ENCODE results near the gene EIF3J. TPM values are rescaled to one million over a fixed set of nuclear protein-coding genes. Genes with fewer than 3 reads are reported as not detected.

EIF3J gene
- total RNA-seq, 1 donor from 2014 or later = 75.8 TPM

DNA sequence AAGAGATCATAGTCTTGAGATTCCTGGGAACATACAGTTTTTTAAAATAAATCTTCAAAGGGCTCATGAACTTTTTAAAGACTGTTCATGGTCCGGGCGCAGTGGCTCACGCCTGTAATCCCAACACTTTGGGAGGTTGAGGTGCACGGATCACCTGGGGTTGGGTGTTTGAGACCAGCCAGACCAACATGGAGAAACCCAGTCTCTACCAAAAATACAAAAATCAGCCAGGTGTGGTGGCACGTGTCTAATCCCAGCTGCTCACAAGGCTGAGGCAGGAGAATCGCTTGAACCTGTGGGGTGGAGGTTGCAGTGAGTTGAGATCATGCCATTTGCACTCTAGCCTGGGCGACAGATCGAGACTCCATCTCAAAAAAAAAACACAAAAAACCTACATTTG is 41.4 kb upstream of the EIF3J start:
- Mint-ChIP-seq H3K27ac (peak overlapping the region; percentile 52), H3K4me3 (ENCODE audit: low read depth) (no peak overlapping the region), H3K4me1 (ENCODE audit: low read depth) (peaks cover 1% of the 10 kb centered on the region), H3K9me3 (ENCODE audit: low read depth) (no peaks in the 10 kb centered on the region), H3K36me3 (ENCODE audit: insufficient read depth) (peaks cover 11% of the 10 kb centered on the region), H3K27me3 (no peaks in the 10 kb centered on the region)
- DNase-seq (ENCODE audit: low spot score, unreplicated experiment) = no peak
- TF ChIP-seq, protein P1, sequence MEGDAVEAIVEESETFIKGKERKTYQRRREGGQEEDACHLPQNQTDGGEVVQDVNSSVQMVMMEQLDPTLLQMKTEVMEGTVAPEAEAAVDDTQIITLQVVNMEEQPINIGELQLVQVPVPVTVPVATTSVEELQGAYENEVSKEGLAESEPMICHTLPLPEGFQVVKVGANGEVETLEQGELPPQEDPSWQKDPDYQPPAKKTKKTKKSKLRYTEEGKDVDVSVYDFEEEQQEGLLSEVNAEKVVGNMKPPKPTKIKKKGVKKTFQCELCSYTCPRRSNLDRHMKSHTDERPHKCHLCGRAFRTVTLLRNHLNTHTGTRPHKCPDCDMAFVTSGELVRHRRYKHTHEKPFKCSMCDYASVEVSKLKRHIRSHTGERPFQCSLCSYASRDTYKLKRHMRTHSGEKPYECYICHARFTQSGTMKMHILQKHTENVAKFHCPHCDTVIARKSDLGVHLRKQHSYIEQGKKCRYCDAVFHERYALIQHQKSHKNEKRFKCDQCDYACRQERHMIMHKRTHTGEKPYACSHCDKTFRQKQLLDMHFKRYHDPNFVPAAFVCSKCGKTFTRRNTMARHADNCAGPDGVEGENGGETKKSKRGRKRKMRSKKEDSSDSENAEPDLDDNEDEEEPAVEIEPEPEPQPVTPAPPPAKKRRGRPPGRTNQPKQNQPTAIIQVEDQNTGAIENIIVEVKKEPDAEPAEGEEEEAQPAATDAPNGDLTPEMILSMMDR (IDR thresholded peaks at IDR 0.05; ENCODE audit: unreplicated experiment) = no peak

DNA sequence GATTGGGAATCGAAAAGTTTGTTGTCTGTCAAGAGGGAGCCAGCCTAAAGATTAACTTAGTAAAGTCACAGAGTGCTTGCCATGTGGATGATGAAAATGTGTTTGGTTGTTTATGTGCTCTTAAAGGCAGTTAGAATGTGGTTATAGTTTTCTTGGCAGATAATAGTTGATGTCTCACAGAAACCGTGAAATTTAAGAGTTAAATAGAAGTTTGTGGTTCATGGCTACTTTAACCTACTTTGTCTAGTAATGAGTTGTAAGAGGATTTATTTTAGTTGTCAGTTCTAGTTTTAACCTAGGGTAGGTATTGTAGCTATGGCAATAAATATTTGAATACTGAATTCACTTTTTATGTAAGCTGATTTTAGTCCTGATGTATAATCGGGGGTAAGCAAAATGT is 36.4 kb upstream of the EIF3J start:
- TF ChIP-seq, protein P1 (IDR thresholded peaks at IDR 0.05; ENCODE audit: unreplicated experiment) = no peak
- H3K27ac Mint-ChIP-seq = peak overlapping the region; percentile 15

DNA sequence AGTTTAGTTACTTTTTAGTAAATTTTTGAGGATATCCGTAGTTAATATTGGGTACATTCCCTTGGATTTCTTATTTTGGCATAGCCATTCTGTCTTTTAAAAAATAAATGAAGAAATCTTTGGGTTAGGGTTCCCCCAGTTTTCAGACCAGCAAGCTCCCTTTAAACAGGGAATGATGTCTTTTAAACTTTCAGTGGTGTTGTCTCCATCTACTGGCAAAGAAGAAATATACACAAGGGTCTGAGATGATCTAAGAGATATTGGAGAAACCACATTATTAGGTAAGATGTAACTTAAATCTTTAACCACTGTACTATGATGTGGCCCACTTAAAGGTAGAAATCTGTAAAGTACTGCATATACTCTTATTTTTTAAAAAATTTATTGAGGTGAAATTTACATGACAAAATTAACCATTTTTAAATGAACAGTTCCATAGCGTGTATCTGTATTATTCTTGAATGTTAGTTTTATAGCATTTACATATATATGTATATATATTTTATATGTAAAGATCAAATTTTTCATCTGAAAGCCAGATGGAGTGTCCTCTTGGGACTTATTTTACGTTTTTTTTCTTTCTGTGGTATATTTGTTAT is 35.1 kb upstream of the EIF3J start:
- no peak for DNase-seq (ENCODE audit: low spot score, unreplicated experiment)

More for the DNA sequence above, 36.4 kb upstream of the EIF3J start:
- H3K36me3 Mint-ChIP-seq (ENCODE audit: insufficient read depth) = peaks cover 13% of the 10 kb centered on the region
- H3K4me1 Mint-ChIP-seq (ENCODE audit: low read depth) = peaks cover 2% of the 10 kb centered on the region
- H3K27me3 Mint-ChIP-seq = no peaks in the 10 kb centered on the region
- DNase-seq (ENCODE audit: low spot score, unreplicated experiment) = no peak
- no peak overlapping the region for H3K4me3 Mint-ChIP-seq (ENCODE audit: low read depth)
- H3K9me3 Mint-ChIP-seq (ENCODE audit: low read depth) = no peaks in the 10 kb centered on the region

DNA sequence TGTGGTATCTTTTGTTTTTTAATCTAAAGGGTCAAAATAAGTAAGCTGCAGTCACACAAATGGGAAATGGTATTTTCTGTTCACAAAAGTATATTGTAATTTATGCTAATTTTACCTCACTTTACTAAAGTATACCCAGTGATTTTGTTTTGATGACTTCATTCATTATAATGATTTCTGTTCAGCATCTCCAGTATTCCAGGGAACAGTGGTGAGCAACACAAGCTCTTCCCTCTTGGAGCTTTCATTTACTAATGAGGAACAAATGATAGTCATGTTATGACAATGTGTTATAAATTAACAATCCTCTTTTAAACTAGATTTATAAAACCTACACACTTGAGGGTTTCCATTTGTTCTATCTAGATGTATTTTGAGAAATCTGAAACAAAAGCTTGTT is 20.5 kb upstream of the EIF3J start:
- H3K9me3 Mint-ChIP-seq (ENCODE audit: low read depth) = no peaks in the 10 kb centered on the region
- H3K27ac Mint-ChIP-seq = no peak overlapping the region
- DNase-seq (ENCODE audit: low spot score, unreplicated experiment) = no peak
- no peaks in the 10 kb centered on the region for H3K27me3 Mint-ChIP-seq
- peaks cover 11% of the 10 kb centered on the region for H3K36me3 Mint-ChIP-seq (ENCODE audit: insufficient read depth)
- no peak overlapping the region for H3K4me3 Mint-ChIP-seq (ENCODE audit: low read depth)
- TF ChIP-seq, protein P1 (IDR thresholded peaks at IDR 0.05; ENCODE audit: unreplicated experiment) = no peak
- H3K4me1 Mint-ChIP-seq (ENCODE audit: low read depth) = no peaks in the 10 kb centered on the region

More for the DNA sequence above, 35.1 kb upstream of the EIF3J start:
- peaks cover 2% of the 10 kb centered on the region for H3K4me1 Mint-ChIP-seq (ENCODE audit: low read depth)
- no peaks in the 10 kb centered on the region for H3K9me3 Mint-ChIP-seq (ENCODE audit: low read depth)
- no peak overlapping the region for H3K27ac Mint-ChIP-seq
- H3K27me3 Mint-ChIP-seq = no peaks in the 10 kb centered on the region
- TF ChIP-seq, protein P1 (IDR thresholded peaks at IDR 0.05; ENCODE audit: unreplicated experiment) = peak; percentile 67
- H3K4me3 Mint-ChIP-seq (ENCODE audit: low read depth) = no peak overlapping the region
- H3K36me3 Mint-ChIP-seq (ENCODE audit: insufficient read depth) = peaks cover 12% of the 10 kb centered on the region

DNA sequence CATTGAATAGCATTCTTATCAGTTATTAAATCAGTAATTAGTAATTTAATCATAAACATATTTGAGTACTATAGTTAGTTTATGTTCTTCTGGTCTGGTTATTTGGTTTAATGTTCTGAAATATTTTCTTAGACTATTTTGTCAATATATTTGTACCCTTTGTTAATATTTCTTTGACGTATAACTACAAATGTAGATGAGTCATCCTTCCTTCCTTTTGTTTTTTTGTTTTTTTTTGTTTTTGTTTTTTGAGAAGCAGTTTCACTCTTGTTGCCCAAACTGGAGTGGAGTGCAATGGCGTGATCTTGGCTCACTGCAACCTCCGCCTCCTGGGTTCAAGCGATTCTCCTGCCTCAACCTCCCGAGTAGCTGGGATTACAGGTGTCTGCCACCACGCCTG is 17.4 kb upstream of the EIF3J start:
- Mint-ChIP-seq H3K9me3 (ENCODE audit: low read depth) (no peaks in the 10 kb centered on the region), H3K27ac (no peak overlapping the region), H3K36me3 (ENCODE audit: insufficient read depth) (peaks cover 13% of the 10 kb centered on the region)

More for the DNA sequence above, 17.4 kb upstream of the EIF3J start:
- TF ChIP-seq, protein P1 (IDR thresholded peaks at IDR 0.05; ENCODE audit: unreplicated experiment) = no peak
- no peak for DNase-seq (ENCODE audit: low spot score, unreplicated experiment)
- Mint-ChIP-seq H3K4me3 (ENCODE audit: low read depth) (no peak overlapping the region), H3K4me1 (ENCODE audit: low read depth) (no peaks in the 10 kb centered on the region), H3K27me3 (no peaks in the 10 kb centered on the region)
